H1 (cell line): ENCODE measurements around the gene CEP85.

Experiments used
- BACH1 ChIP-seq: IDR thresholded peaks from 2 replicates; pipeline ENCODE4 v1.6.1; 2012; ENCODE audit warnings: low read length, improper control_type of control experiment
- CHD2 ChIP-seq: IDR thresholded peaks from 2 replicates; pipeline ENCODE4 v1.6.1; 2012; ENCODE audit warnings: low read length, improper control_type of control experiment
- CTCF ChIP-seq, 3 experiments: IDR thresholded peaks; 1 replicate in 2 of 3; 2 replicates in 1 of 3; pipeline versions ENCODE4 v1.5.1 to v1.6.1; 2011; ENCODE audit warnings: low read length in 3 of 3, mild to moderate bottlenecking in 3 of 3, inconsistent platforms in 2 of 3, low read depth in 1 of 3, moderate library complexity in 1 of 3; ENCODE audit not compliant: insufficient read depth in 1 of 3; ENCODE audit errors: control extremely low read depth in 1 of 3
- E2F6 ChIP-seq: IDR thresholded peaks from 2 replicates; pipeline ENCODE4 v1.6.1; 2012; ENCODE audit warnings: inconsistent platforms
- EGR1 ChIP-seq: IDR thresholded peaks from 2 replicates; pipeline ENCODE4 v1.6.1; 2011; ENCODE audit warnings: low read depth, low read length, borderline replicate concordance
- EP300 ChIP-seq, 2 experiments: IDR thresholded peaks; 1 replicate in 1 of 2; 2 replicates in 1 of 2; pipeline ENCODE4 v1.6.1; 2011 to 2012; ENCODE audit warnings: low read depth in 2 of 2, low read length in 2 of 2, mild to moderate bottlenecking in 2 of 2, borderline replicate concordance in 1 of 2, inconsistent platforms in 1 of 2, moderate library complexity in 1 of 2
- JUN ChIP-seq: IDR thresholded peaks from 2 replicates; pipeline ENCODE4 v1.6.1; 2011; ENCODE audit warnings: low read depth, mild to moderate bottlenecking, improper control_type of control experiment, low read length
- KDM5A ChIP-seq: fragments of 200-600 bp; IDR thresholded peaks from 2 replicates; pipeline ENCODE4 v1.7.1; 2012; ENCODE audit warnings: mild to moderate bottlenecking, low read length, inconsistent platforms, mixed read lengths
- POLR2A ChIP-seq, 2 experiments: IDR thresholded peaks; 1 replicate in 1 of 2; 2 replicates in 1 of 2; pipeline ENCODE4 v1.6.1; 2011; ENCODE audit warnings: low read depth in 2 of 2, low read length in 2 of 2, mild to moderate bottlenecking in 2 of 2; ENCODE audit errors: control extremely low read depth in 1 of 2
- SIN3A ChIP-seq, 2 experiments: IDR thresholded peaks in 1 of 2; conservative IDR thresholded peaks in 1 of 2; 2 replicates each; pipeline ENCODE4 v1.6.1; 2011 to 2012; ENCODE audit warnings: low read length in 2 of 2, improper control_type of control experiment in 1 of 2, low read depth in 1 of 2, mild to moderate bottlenecking in 1 of 2
- SP1 ChIP-seq: IDR thresholded peaks from 2 replicates; pipeline ENCODE4 v1.6.1; 2011; ENCODE audit warnings: low read depth, low read length
- TCF12 ChIP-seq: IDR thresholded peaks from 2 replicates; pipeline ENCODE4 v1.6.1; 2011; ENCODE audit warnings: low read depth, mild to moderate bottlenecking, low read length
- YY1 ChIP-seq: IDR thresholded peaks from 2 replicates; pipeline ENCODE4 v1.6.1; 2011; ENCODE audit warnings: low read depth, mild to moderate bottlenecking, low read length
- ZNF274 ChIP-seq: IDR thresholded peaks from 2 replicates; pipeline ENCODE4 v1.7.0; 2012; ENCODE audit warnings: low read length, borderline replicate concordance; ENCODE audit errors: extremely low read depth

- TF ChIP-seq CTCF (IDR thresholded peaks at IDR 0.05; ENCODE audit: control extremely low read depth in 1 of 3, insufficient read depth in 1 of 3, low read depth in 1 of 3, low read length in 3 of 3) (no peak), SIN3A (conservative IDR thresholded peaks at IDR 0.05 in 1 of 2, IDR thresholded peaks at IDR 0.05 in 1 of 2; ENCODE audit: low read depth in 1 of 2, low read length in 2 of 2) (no peak), YY1 (no peak), CHD2 (no peak), JUN (no peak), TCF12 (no peak), EP300 (IDR thresholded peaks at IDR 0.05; ENCODE audit: borderline replicate concordance in 1 of 2, low read depth in 2 of 2, low read length in 2 of 2) (no peak), POLR2A (IDR thresholded peaks at IDR 0.05; ENCODE audit: control extremely low read depth in 1 of 2, low read depth in 2 of 2, low read length in 2 of 2) (no peak), SP1 (no peak), E2F6 (no peak), EGR1 (no peak), KDM5A (no peak), ZNF274 (no peak), BACH1 (no peak)
Measured at GRCh38 chr1:26263212-26263611, 29.2 kb downstream of the CEP85 start.
